Dermis microvascular lymphatic vessel endothelial cell (primary cell): ENCODE results near the gene LPAR4. TPM values are rescaled to one million over a fixed set of nuclear protein-coding genes. Genes with fewer than 3 reads are reported as not detected.

Experiments used
- total RNA-seq: library from RNA; depleted of rRNA; stranded (reverse); fragments of >200 nt; gene quantifications from 2 replicates; pipeline ENCODE4 v1.2.1, GENCODE V29; 2014

LPAR4 gene
- total RNA-seq, 1 donor from 2014 or later: under 0.01 TPM

Other genes with a start within 250 kb of the LPAR4 start
- gene RTL3, start 88.4 kb upstream of the LPAR4 start, total RNA-seq: not detected in 2 replicates
- not detected in 2 replicates for gene P2RY10, start 197.7 kb downstream of the LPAR4 start, total RNA-seq